Peyer's patch (tissue), 4 donors: ENCODE results near the gene PDE2A.

ENCODE experiments used
- POLR2A ChIP-seq, 2 donors: fragments of 450-650 bp; IDR thresholded peaks; one replicate each; pipeline ENCODE4 v1.5.1; 2017; ENCODE audit warnings: antibody characterized with exemption in 2 of 2, mild to moderate bottlenecking in 2 of 2, moderate library complexity in 2 of 2
- TF ChIP-seq, protein P1 (sequence below), 6 experiments: fragments of 450-650 bp in 4 of 6; fragments of 200-600 bp in 2 of 6; sonication (generic) in 1 of 6; IDR thresholded peaks; one replicate each; pipeline ENCODE4 v1.5.1; 2017 to 2019; ENCODE audit warnings: antibody characterized with exemption in 6 of 6, mild to moderate bottlenecking in 3 of 6, moderate library complexity in 1 of 6

DNA sequence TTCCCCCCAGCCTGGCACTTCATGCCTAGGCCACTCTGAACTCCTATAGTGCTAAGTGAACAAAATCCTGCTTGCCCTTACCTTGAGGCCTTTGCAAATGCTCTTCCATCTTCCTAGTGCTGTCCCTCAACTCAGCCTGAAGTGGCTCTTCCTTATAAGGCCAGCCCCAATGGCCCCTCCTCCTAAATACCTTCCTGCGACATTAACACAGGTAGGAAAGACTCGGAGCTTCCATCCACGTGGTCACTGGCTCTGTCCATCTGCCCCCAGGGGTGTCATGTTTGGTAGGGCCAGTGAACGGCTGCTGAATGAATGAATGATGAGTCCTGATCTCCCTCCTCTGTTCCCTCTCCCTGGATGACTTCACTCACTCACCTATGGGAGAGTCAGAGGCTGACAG lies 4.2 kb downstream of the PDE2A start:
- TF ChIP-seq, protein P1, sequence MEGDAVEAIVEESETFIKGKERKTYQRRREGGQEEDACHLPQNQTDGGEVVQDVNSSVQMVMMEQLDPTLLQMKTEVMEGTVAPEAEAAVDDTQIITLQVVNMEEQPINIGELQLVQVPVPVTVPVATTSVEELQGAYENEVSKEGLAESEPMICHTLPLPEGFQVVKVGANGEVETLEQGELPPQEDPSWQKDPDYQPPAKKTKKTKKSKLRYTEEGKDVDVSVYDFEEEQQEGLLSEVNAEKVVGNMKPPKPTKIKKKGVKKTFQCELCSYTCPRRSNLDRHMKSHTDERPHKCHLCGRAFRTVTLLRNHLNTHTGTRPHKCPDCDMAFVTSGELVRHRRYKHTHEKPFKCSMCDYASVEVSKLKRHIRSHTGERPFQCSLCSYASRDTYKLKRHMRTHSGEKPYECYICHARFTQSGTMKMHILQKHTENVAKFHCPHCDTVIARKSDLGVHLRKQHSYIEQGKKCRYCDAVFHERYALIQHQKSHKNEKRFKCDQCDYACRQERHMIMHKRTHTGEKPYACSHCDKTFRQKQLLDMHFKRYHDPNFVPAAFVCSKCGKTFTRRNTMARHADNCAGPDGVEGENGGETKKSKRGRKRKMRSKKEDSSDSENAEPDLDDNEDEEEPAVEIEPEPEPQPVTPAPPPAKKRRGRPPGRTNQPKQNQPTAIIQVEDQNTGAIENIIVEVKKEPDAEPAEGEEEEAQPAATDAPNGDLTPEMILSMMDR (IDR thresholded peaks at IDR 0.05): no peak
- no peak for TF ChIP-seq POLR2A (IDR thresholded peaks at IDR 0.05)
